GM18861 (cell line): ENCODE results near the gene C9.
"Not testable (repeated sequence)": the region's sequence is repeated elsewhere in the genome, so short reads cannot be mapped to it uniquely, and the experiment has no call there.

Experiments
- ATAC-seq: cut with Tn5 transposase; IDR thresholded peaks from one replicate; pipeline ENCODE4 v1.9.1; 2021; ENCODE audit not compliant: unreplicated experiment

C9 gene

GRCh38 chr5:39373791-39374190, 9.5 kb upstream of the C9 start:
- no peak for ATAC-seq

DNA sequence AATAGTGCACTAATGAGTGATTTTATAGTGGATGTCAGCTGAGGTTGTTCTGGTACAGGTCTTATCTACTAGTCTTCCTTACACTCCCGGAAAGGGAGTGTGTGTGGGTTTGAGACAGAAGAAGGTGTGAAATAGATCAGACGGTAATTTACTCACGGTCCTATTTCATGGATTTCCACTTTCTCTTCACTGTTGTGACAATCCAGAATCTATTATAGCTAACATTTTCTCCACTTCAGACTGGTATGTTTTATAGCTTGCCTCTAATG, 7.0 kb upstream of the C9 start:
- no peak for ATAC-seq

GRCh38 chr5:39370555-39371366, 6.5 kb upstream of the C9 start:
- no peak for ATAC-seq

GRCh38 chr5:39369123-39369815, 5.0 kb upstream of the C9 start:
- no peak for ATAC-seq

GRCh38 chr5:39368116-39368515, 3.8 kb upstream of the C9 start:
- ATAC-seq: no peak

- no peak for ATAC-seq
Measured at GRCh38 chr5:39367711-39368110, 3.4 kb upstream of the C9 start.

DNA sequence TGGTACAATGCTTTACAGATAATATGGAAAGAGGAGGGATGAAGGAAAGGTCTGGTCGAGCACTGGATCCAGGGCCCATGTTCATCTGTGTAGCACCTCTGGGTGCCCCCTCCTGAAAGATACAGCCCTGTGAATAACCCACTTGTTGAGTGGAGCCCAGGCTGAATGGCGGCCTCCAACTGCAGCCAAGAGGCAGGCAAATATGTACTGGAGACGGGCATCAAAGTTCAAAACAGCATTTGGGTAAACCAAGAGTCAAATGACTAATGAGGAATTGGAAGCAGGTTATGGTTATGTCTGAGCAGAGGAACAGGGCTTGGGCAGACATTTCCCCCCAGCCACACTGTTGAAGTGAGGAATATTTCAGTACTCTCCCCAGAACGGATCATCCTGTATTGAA, 1.1 kb downstream of the C9 start:
- no peak for ATAC-seq

DNA sequence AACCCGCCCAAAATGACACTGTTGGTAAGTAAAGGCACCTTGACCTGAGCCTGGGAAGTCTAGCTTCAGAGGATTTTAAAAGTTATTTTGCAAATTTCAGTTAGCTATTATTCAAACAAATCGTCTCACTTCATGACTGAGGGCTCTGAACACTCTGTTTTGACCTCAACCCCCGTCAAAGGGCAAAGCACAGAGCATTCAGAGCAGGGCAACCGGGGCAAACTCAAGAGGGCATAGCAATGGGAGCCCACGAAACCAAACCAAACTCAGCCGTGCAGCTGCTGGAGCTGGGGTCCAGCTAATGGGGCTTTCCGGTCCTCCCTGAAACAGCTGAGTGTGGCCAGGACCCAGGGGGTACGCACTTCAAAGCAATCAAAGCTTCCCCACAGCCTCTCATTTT, 1.6 kb downstream of the C9 start:
- ATAC-seq: no peak

DNA sequence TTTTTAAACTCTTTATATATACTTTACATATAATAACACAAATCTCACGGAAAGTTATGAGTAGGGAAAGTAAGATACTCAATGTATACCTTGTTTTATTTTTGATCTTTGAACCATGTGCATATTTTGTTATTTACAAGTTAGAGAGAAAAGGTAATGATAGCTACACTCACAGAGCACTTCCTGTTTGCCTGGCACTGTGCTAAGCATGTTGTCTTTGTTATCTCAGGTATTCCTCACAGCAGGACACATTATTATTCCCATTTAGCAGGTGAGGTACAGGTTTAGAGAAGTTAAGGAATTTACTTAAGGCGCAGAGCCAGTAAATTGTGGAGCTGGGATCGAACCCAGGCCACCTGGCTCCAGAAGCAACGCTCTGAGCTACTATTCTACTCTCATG, 3.0 kb downstream of the C9 start:
- ATAC-seq: no peak

GRCh38 chr5:39360471-39361111, 3.7 kb downstream of the C9 start:
- ATAC-seq: no peak

DNA sequence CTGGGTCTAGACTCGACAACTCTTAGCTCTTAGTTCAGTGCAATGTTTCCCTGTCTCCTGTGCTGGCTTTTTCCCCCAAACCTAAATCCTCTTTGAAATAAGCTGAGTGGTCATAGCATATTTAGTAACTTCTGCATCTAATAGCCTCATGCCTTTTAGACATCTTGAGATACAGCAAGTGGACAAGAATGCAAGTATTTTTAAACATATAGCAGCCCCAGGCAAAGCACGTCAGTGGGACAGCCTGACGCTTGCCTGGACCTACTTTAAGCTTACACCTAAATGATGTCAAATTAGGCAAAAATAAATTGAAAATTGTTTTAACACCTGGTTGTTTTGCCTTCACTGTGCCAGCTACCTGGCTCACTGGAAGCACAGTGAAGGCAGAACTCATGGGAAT, 8.0 kb downstream of the C9 start:
- ATAC-seq: no peak

- no peak for ATAC-seq
Measured at GRCh38 chr5:39355324-39355723, 9.0 kb downstream of the C9 start.

DNA sequence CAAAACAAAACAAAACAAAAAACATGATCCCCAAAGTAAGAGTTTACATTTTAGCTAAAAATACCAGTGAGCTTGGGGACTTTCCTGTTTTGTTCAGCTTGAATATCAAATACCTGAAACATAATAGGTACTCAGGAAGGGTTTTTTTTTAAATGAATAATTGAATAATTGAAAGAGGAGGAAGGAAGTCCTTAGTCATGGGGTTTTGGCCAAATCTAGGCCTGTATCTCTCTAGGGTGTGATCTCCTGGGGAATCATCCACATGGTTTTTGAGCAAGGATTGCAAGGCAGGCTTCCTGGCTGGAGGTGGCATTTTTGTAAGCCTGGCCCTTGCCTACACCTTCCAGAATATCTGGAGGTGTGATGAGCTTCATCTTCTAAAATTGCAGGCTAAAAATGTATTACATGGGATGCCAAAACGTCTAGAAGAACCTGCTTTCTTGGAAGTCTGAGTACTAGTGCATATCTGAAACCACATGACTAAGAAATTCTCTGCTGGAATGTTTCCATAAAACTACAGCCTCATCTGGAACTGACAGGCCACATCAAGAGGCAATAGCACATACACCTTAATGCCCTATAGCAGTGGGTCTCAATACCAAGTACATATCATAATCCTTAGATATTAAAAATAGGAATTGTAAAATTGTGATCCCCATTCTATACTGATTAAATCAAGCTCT, 10.4 kb downstream of the C9 start:
- no peak for ATAC-seq

DNA sequence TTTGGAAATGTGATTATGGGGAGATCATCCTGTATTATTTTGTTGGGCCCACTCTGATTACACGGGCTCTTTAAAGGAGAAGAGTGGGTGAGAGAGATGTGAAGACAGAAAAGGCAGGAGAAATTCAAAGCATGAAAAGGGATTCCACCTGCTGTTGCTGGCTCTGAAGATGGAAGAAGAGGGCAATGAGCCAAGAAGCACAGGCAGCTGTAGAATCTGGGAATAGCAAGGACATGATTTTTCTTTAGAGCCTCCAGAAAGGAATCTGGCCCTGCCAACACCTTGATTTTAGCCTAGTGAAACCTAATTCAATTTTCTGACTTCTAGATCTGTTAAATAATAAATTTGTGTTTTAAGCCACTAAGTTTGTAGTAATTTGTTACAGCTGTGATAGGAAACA, 11.3 kb downstream of the C9 start:
- no peak for ATAC-seq

DNA sequence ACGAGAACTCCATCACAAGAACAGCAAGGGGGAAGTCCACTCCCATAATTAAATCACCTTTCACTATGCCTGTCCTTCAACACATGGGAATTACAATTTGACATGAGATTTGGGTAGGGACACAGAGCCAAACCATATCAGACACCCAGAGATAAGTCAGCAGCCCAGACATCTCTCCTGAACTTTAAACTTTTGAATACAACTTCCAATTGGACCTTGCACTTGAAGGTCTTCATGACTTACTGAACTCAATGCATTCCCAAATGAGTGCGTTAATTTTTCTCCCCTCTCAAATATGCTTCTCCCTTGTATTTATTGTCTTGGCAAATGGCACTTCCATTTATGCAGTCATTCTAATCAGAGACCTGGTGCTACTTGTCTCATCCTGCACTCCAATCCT, 12.1 kb downstream of the C9 start:
- no peak for ATAC-seq

- ATAC-seq: no peak
Measured at GRCh38 chr5:39349484-39349883, 14.8 kb downstream of the C9 start.

DNA sequence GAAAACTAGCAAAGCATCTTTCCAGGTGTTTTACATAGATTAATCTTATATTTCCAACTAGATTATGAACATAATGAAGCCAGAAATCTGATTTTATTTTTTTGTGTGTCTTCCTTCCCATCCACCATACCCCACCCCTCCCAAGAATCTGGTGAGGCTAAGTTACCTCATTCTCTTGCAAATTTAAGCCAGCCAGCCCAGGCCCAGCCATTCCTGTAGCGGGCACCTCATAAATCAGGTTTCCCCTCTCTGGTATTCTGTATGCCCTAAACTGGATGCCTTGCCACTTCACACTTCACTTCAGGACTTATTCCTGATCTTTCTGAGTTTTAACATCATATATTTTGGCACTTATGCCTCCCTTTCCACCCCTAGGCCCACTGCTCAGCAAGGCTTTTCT, 21.8 kb downstream of the C9 start:
- no peak for ATAC-seq

DNA sequence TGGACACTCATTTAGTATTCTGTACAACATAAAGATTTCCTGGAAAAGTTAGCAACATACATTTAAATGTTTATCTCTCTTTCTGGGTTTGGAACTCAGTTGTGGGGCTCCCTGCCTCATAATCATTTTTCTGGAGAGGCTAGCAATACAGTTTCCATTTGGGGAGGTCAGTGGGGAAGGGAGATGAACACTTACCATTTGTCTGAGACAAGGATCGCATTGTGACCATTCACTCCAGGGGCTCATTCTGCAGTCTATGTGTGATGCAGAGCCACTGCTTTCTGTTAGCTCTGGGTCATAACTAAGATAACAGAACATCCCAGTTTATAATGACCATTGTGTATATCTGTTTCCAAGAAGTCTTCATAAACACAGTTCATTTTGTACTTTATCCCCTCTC, 22.4 kb downstream of the C9 start:
- ATAC-seq: no peak

DNA sequence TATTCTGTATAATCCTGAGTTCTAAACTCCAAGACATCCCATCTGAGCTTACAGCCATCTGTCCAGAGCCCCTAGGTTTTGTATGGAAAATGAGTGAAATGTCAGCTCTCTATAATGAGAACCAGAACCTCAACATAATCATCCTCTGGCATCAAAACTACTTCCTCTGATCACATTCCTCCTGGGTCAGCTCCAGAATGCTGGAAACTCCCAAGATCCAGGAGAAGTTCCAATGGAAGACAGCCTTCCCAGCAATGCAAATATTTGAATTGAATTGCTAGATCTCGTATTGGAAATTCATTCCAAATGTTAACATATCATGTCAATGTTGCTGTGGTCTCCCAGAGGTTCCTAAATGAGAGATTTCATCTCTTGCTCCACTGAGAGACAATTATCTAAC, 23.8 kb downstream of the C9 start:
- no peak for ATAC-seq

GRCh38 chr5:39337252-39337915, 26.9 kb downstream of the C9 start:
- no peak for ATAC-seq

- not testable (repeated sequence) for ATAC-seq
Measured at GRCh38 chr5:39334296-39334695, 30.0 kb downstream of the C9 start.
